AG08396 (cell line): Measurements from ENCODE around the gene COMMD3.

Experiments used
- DNase-seq: peaks from one replicate; pipeline ENCODE4 v3.0.0; 2012; ENCODE audit warnings: low spot score, mixed read lengths

Gene COMMD3

DNA sequence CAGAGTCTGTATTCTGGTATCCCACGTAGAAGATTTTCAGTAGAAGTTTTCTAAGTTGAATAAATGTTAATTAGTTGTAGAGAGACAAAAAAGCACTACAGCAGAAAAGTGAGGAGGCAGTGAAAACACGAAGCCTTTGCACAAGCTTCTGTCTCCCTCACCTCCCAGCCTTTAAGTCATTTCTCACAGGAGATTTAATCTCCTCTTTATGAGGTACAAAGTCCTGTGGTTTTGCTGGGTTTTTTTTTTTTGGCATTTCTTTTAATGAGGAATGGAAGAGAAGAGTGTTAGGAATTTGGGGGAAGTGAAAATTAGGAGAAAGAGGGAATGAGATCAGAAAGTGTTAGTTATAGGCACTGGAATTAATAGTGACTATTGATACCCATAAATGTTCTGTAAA lies 50.6 kb downstream of the COMMD3 start:
- DNase-seq: no peak

DNA sequence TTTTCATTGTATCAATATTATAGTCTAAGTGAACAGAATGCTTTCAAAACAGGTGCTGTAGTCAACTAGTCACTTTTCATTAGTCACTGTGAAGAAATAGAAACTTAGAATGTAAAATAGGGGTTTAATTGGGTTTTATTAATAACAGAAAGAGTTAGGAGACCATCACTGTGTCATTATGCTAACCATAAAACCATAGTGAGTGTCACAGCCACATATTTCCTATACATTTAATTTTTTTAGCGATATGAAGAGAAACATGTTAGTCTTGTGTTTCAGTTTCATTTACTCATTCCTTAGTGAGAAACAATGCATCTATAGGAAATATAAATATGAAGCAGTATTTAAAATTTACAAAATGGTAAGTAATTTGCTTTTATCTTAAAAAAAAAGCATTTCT lies 51.3 kb downstream of the COMMD3 start:
- DNase-seq: no peak

DNA sequence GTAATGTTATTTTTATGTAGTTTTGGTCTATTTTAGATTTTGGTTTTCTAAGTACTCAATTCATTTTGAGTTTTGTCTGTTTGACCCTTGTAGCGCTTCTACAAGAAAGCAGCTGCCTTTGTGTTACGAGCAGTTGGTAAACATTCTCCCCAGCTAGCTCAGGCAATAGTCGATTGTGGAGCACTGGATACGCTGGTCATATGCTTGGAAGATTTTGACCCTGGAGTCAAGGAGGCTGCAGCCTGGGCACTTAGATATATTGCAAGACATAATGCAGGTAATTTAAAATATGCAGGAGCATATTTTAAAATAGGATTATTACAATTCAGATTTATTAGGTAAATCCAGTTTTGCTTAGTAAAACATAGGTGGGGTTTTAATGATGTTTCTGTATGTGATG lies 52.2 kb downstream of the COMMD3 start:
- no peak for DNase-seq

- DNase-seq: no peak
Observed at GRCh38 chr10:22368981-22369380, 52.8 kb downstream of the COMMD3 start.

GRCh38 chr10:22369434-22370072 lies 53.4 kb downstream of the COMMD3 start:
- DNase-seq: no peak
